OCI-LY3 (cell line): ENCODE data around the gene LARP1.

Experiments
- H2AFZ ChIP-seq: fragments of 200-600, 300-600 bp; shearing (Covaris generic); 2 replicates; pipeline ENCODE4 v1.6.0; 2014; ENCODE audit warnings: antibody characterized with exemption, low read depth, low read length
- H3K27ac ChIP-seq: fragments of 200-600, 300-600 bp; sonication (generic); 2 replicates; pipeline ENCODE4 v1.5.1; 2014; ENCODE audit warnings: mild to moderate bottlenecking, low read length, moderate library complexity, mixed read lengths
- H3K27me3 ChIP-seq: fragments of 200-600, 300-600 bp; sonication (generic); 2 replicates; pipeline ENCODE4 v1.6.1; 2014; ENCODE audit warnings: low read depth, low read length, mixed read lengths
- H3K36me3 ChIP-seq: fragments of 200-600, 300-600 bp; sonication (generic); replicated peaks from 2 replicates; pipeline ENCODE3; 2014; ENCODE audit warnings: low read depth, low read length, mixed read lengths
- H3K4me1 ChIP-seq: fragments of 300-600, 200-600 bp; sonication (generic); 2 replicates; pipeline ENCODE4 v1.6.1; 2014; ENCODE audit warnings: low read length, mixed read lengths
- H3K4me2 ChIP-seq: fragments of 200-600, 300-600 bp; sonication (generic); 2 replicates; pipeline ENCODE4 v1.6.1; 2014; ENCODE audit warnings: low read length, mixed read lengths
- H3K4me3 ChIP-seq: fragments of 300-600, 200-600 bp; sonication (generic); 2 replicates; pipeline ENCODE4 v1.5.1; 2014; ENCODE audit warnings: antibody characterized with exemption, mild to moderate bottlenecking, low read length, moderate library complexity
- H3K79me2 ChIP-seq: fragments of 300-600, 200-600 bp; shearing (Covaris generic); 2 replicates; pipeline ENCODE4 v1.6.1; 2014; ENCODE audit warnings: mild to moderate bottlenecking, low read length, mixed read lengths
- H3K9ac ChIP-seq: fragments of 300-600, 200-600 bp; shearing (Covaris generic); 2 replicates; pipeline ENCODE4 v1.6.0; 2014; ENCODE audit warnings: mild to moderate bottlenecking, low read length, moderate library complexity
- H3K9me3 ChIP-seq: fragments of 200-600, 300-600 bp; shearing (Covaris generic); 2 replicates; pipeline ENCODE4 v1.6.1; 2014; ENCODE audit warnings: low read length, mixed read lengths; ENCODE audit not compliant: insufficient read depth
- H4K20me1 ChIP-seq: fragments of 200-600, 300-600 bp; sonication (generic); 2 replicates; pipeline ENCODE4 v1.6.1; 2016; ENCODE audit warnings: low read length, mixed read lengths; ENCODE audit not compliant: insufficient read depth
- CTCF ChIP-seq: fragments of 200-600, 300-600 bp; sonication (generic); IDR thresholded peaks from 2 replicates; pipeline ENCODE4 v1.5.1; 2014; ENCODE audit warnings: antibody characterized with exemption, low read length, low read depth
- EZH2phosphoT487 ChIP-seq: fragments of 200-600 bp; shearing (Covaris generic); IDR thresholded peaks from 2 replicates; pipeline ENCODE4 v1.6.1; 2018; ENCODE audit warnings: antibody characterized with exemption, mixed run types, low read depth

The LARP1 gene

GRCh38 chr5:154737667-154738320 is 17.4 kb upstream of the LARP1 start:
- Histone ChIP-seq H3K4me2 (no peak overlapping the region), H3K27ac (no peak overlapping the region), H3K79me2 (no peaks in the 10 kb centered on the region), H2AFZ (no peak overlapping the region), H3K4me3 (no peak overlapping the region), H3K9me3 (no peaks in the 10 kb centered on the region), H3K36me3 (no peaks in the 10 kb centered on the region), H3K27me3 (no peaks in the 10 kb centered on the region), H4K20me1 (no peaks in the 10 kb centered on the region), H3K9ac (no peak overlapping the region), H3K4me1 (no peaks in the 10 kb centered on the region)
- no peak for TF ChIP-seq CTCF
- no peak for TF ChIP-seq EZH2phosphoT487

- Histone ChIP-seq H3K4me3 (no peak overlapping the region), H3K9me3 (no peaks in the 10 kb centered on the region), H3K4me2 (no peak overlapping the region), H2AFZ (no peak overlapping the region), H3K27ac (no peak overlapping the region), H3K79me2 (no peaks in the 10 kb centered on the region), H3K27me3 (no peaks in the 10 kb centered on the region), H3K9ac (no peak overlapping the region), H4K20me1 (no peaks in the 10 kb centered on the region), H3K4me1 (no peaks in the 10 kb centered on the region), H3K36me3 (no peaks in the 10 kb centered on the region)
- TF ChIP-seq EZH2phosphoT487 (no peak), CTCF (no peak)
Measured at GRCh38 chr5:154740483-154740882, 14.7 kb upstream of the LARP1 start.

- Histone ChIP-seq H3K79me2 (no peaks in the 10 kb centered on the region), H3K27ac (no peak overlapping the region), H3K9ac (no peak overlapping the region), H4K20me1 (no peaks in the 10 kb centered on the region), H2AFZ (no peak overlapping the region), H3K4me1 (no peaks in the 10 kb centered on the region), H3K9me3 (no peaks in the 10 kb centered on the region), H3K27me3 (no peaks in the 10 kb centered on the region), H3K4me3 (no peak overlapping the region), H3K36me3 (no peaks in the 10 kb centered on the region), H3K4me2 (no peak overlapping the region)
- TF ChIP-seq CTCF (no peak), EZH2phosphoT487 (no peak)
Measured at GRCh38 chr5:154740957-154741356, 14.2 kb upstream of the LARP1 start.

- Histone ChIP-seq H3K27ac (no peak overlapping the region), H3K27me3 (no peaks in the 10 kb centered on the region), H3K4me3 (no peak overlapping the region), H2AFZ (no peak overlapping the region), H3K36me3 (no peaks in the 10 kb centered on the region), H3K4me1 (no peaks in the 10 kb centered on the region), H3K79me2 (no peaks in the 10 kb centered on the region), H3K9me3 (no peaks in the 10 kb centered on the region), H4K20me1 (no peaks in the 10 kb centered on the region), H3K4me2 (no peak overlapping the region), H3K9ac (no peak overlapping the region)
- TF ChIP-seq EZH2phosphoT487 (no peak), CTCF (no peak)
Measured at GRCh38 chr5:154741415-154741814, 13.8 kb upstream of the LARP1 start.
